Fibroblast of mammary gland (primary cell): ENCODE measurements around the gene RPS19BP1.

Experiments used
- DNase-seq: peaks from one replicate; pipeline ENCODE4 v3.0.0-alpha.2; 2010; ENCODE audit warnings: low read depth
- H3K4me3 ChIP-seq: 2 replicates; pipeline ENCODE4 v1.5.1; 2011; ENCODE audit warnings: low read depth, mild to moderate bottlenecking, low read length, moderate library complexity; ENCODE audit not compliant: control insufficient read depth
- CTCF ChIP-seq: conservative IDR thresholded peaks from 2 replicates; pipeline ENCODE4 v1.5.1; 2011; ENCODE audit warnings: low read depth, low read length, inconsistent platforms; ENCODE audit not compliant: control insufficient read depth, insufficient read depth

RPS19BP1 gene

GRCh38 chr22:39562839-39563489 lies 30.4 kb upstream of the RPS19BP1 start:
- DNase-seq = no peak
- TF ChIP-seq CTCF = no peak
- H3K4me3 ChIP-seq = no peak overlapping the region

- no peak for TF ChIP-seq CTCF
- H3K4me3 ChIP-seq = no peak overlapping the region
- no peak for DNase-seq
These were observed 27.6 kb upstream of the RPS19BP1 start for GRCh38 chr22:39560127-39560526.

- no peak overlapping the region for H3K4me3 ChIP-seq
- TF ChIP-seq CTCF = peak; percentile 41
- no peak for DNase-seq
These were observed 27.0 kb upstream of the RPS19BP1 start for GRCh38 chr22:39559456-39560105.

- DNase-seq = no peak
- TF ChIP-seq CTCF = no peak
- H3K4me3 ChIP-seq = no peak overlapping the region
These were observed 26.4 kb upstream of the RPS19BP1 start for GRCh38 chr22:39558950-39559349.

- no peak overlapping the region for H3K4me3 ChIP-seq
- DNase-seq = no peak
- no peak for TF ChIP-seq CTCF
These were observed 25.7 kb upstream of the RPS19BP1 start for GRCh38 chr22:39558254-39558727.

- DNase-seq = peak; percentile 6
- no peak overlapping the region for H3K4me3 ChIP-seq
- no peak for TF ChIP-seq CTCF
These were observed 24.7 kb upstream of the RPS19BP1 start for GRCh38 chr22:39556970-39557841.
